Cardiac muscle cell (in vitro differentiated cells and primary cell): ENCODE measurements around the gene KCTD21. TPM values are rescaled to one million over a fixed set of nuclear protein-coding genes. Genes with fewer than 3 reads are reported as not detected.
A peak's percentile ranks its signal among the peaks of the same experiment; 100 is the strongest.
"Not testable (repeated sequence)": the region's sequence is repeated elsewhere in the genome, so short reads cannot be mapped to it uniquely, and the experiment has no call there.

Experiments used
- DNase-seq, 2 donors: peaks; one replicate each; pipeline versions ENCODE4 v3.0.0 to v3.0.0-alpha.2; 2010 to 2017; ENCODE audit warnings: low read depth in 1 of 2, low spot score in 1 of 2
- H3K27ac ChIP-seq: fragments of 200-600 bp; sonication (generic); 2 replicates; pipeline ENCODE4 v1.5.1; 2016
- H3K27me3 ChIP-seq: fragments of 200-600 bp; sonication (generic); 2 replicates; pipeline ENCODE4 v1.6.0; 2016; ENCODE audit warnings: control low read depth
- H3K36me3 ChIP-seq: fragments of 200-600 bp; sonication (generic); 2 replicates; pipeline ENCODE4 v1.5.1; 2016; ENCODE audit warnings: control low read depth
- H3K4me1 ChIP-seq: fragments of 200-600 bp; sonication (generic); 2 replicates; pipeline ENCODE4 v1.8.1; 2017; ENCODE audit warnings: low read depth, mild to moderate bottlenecking, mixed run types
- H3K4me3 ChIP-seq: fragments of 200-600 bp; sonication (generic); 2 replicates; pipeline ENCODE4 v1.5.1; 2016; ENCODE audit warnings: mild to moderate bottlenecking
- H3K9me3 ChIP-seq: fragments of 200-600 bp; sonication (generic); 2 replicates; pipeline ENCODE4 v1.5.1; 2017; ENCODE audit warnings: low read depth, mild to moderate bottlenecking, control low read depth
- CTCF ChIP-seq: IDR thresholded peaks from 2 replicates; pipeline ENCODE4 v1.5.1; 2012; ENCODE audit warnings: low read depth, mild to moderate bottlenecking, low read length
- polyA plus RNA-seq: library from polyadenylated mRNA; unstranded; fragments of >200 nt; fragmentation: Nextera tagmentation; extraction: Ambion mirVana; gene quantifications from 2 replicates; pipeline ENCODE4 v1.2.1, GENCODE V29; 2016
- total RNA-seq: library from RNA; depleted of rRNA; stranded (reverse); fragments of >200 nt; gene quantifications from 2 replicates; pipeline ENCODE4 v1.2.3, GENCODE V29; 2016

KCTD21 gene
- total and polyA plus RNA-seq, 2 experiments from 2014 or later, result 5.8 to 8.6 TPM

GRCh38 chr11:78176605-78177141 is 11.8 kb downstream of the KCTD21 start:
- no peak for DNase-seq
- peaks cover 20% of the 10 kb centered on the region for H3K4me1 ChIP-seq
- H3K36me3 ChIP-seq, result peaks cover 4% of the 10 kb centered on the region
- TF ChIP-seq CTCF, result no peak
- H3K27ac ChIP-seq, result peak overlapping the region; percentile 56
- H3K9me3 ChIP-seq, result no peaks in the 10 kb centered on the region
- H3K4me3 ChIP-seq, result no peak overlapping the region
- no peaks in the 10 kb centered on the region for H3K27me3 ChIP-seq

GRCh38 chr11:78175862-78176261 is 12.6 kb downstream of the KCTD21 start:
- peaks cover 20% of the 10 kb centered on the region for H3K4me1 ChIP-seq
- not testable (repeated sequence) for H3K4me3 ChIP-seq, H3K9me3 ChIP-seq, DNase-seq, H3K36me3 ChIP-seq, H3K27me3 ChIP-seq, H3K27ac ChIP-seq

- Histone ChIP-seq H3K27me3 (no peaks in the 10 kb centered on the region), H3K36me3 (peaks cover 4% of the 10 kb centered on the region), H3K27ac (no peak overlapping the region), H3K4me3 (no peak overlapping the region), H3K4me1 (peaks cover 29% of the 10 kb centered on the region), H3K9me3 (no peaks in the 10 kb centered on the region)
- DNase-seq, result no peak
- no peak for TF ChIP-seq CTCF
Observed at GRCh38 chr11:78171951-78172350, 16.5 kb downstream of the KCTD21 start.

GRCh38 chr11:78170874-78171549 is 17.4 kb downstream of the KCTD21 start:
- TF ChIP-seq CTCF, result no peak
- no peak for DNase-seq

GRCh38 chr11:78170413-78170812 is 18.0 kb downstream of the KCTD21 start:
- no peak for TF ChIP-seq CTCF
- H3K4me1 ChIP-seq, result peaks cover 36% of the 10 kb centered on the region
- DNase-seq, result no peak

More at GRCh38 chr11:78170874-78171549, 17.4 kb downstream of the KCTD21 start:
- Histone ChIP-seq H3K4me3 (no peak overlapping the region), H3K27me3 (no peaks in the 10 kb centered on the region), H3K36me3 (peaks cover 4% of the 10 kb centered on the region), H3K27ac (peak overlapping the region; percentile 91), H3K9me3 (no peaks in the 10 kb centered on the region), H3K4me1 (peaks cover 36% of the 10 kb centered on the region)

More at GRCh38 chr11:78170413-78170812, 18.0 kb downstream of the KCTD21 start:
- H3K4me3 ChIP-seq, result no peak overlapping the region
- no peaks in the 10 kb centered on the region for H3K9me3 ChIP-seq
- H3K27me3 ChIP-seq, result no peaks in the 10 kb centered on the region
- peaks cover 4% of the 10 kb centered on the region for H3K36me3 ChIP-seq
- H3K27ac ChIP-seq, result peak overlapping the region; percentile 91
